Caki2 (cell line): ENCODE data around the gene GRIK4. TPM values are rescaled to one million over a fixed set of nuclear protein-coding genes. Genes with fewer than 3 reads are reported as not detected.

Source experiments
- DNase-seq: peaks from one replicate; pipeline ENCODE4 v3.0.0-alpha.2; 2015; ENCODE audit warnings: low read depth
- in situ Hi-C: cut with HindIII; loops from 2 replicates; pipeline ENCODE4 v1.10.0; 2016; ENCODE audit warnings: low sequenced_read_pairs, low pct_unique_long_range_greater_than_20kb, mixed read lengths
- total RNA-seq: library from RNA; depleted of rRNA; stranded (reverse); fragments of >200 nt; shearing (Covaris generic); gene quantifications from 2 replicates; pipeline ENCODE4 v1.2.3, GENCODE V29; 2014; ENCODE audit warnings: low replicate concordance

GRIK4 gene
- total RNA-seq, 1 experiment from 2014 or later: not detected

- in situ Hi-C loops: no loop called here
- DNase-seq: no peak
Observed at GRCh38 chr11:120817158-120817557, 305.6 kb downstream of the GRIK4 start.

DNA sequence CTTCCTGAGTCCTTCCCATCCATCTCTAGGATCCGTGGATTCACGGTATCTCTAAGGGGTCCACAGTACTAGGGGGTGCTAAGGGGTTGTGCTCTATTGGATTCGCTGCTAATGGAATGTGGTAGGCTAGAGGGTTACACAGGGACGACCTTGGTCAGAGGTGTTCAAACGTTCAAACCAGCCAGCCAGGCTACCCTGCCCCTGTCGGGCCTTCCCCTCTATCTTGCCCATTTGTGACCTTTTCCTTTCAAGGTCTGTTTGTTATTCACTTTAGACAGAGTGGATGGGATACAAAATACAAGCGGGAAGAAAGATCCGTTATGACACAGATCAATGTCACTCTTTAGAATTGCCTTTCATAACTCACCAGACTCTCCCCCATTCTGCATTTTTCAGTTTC lies 306.5 kb downstream of the GRIK4 start:
- DNase-seq: no peak
- in situ Hi-C loops: no loop called here

- no peak for DNase-seq
- in situ Hi-C loops: no loop called here
Observed at GRCh38 chr11:120819003-120819402, 307.5 kb downstream of the GRIK4 start.

- no peak for DNase-seq
- in situ Hi-C loops: no loop called here
Observed at GRCh38 chr11:120819437-120820365, 308.2 kb downstream of the GRIK4 start.

DNA sequence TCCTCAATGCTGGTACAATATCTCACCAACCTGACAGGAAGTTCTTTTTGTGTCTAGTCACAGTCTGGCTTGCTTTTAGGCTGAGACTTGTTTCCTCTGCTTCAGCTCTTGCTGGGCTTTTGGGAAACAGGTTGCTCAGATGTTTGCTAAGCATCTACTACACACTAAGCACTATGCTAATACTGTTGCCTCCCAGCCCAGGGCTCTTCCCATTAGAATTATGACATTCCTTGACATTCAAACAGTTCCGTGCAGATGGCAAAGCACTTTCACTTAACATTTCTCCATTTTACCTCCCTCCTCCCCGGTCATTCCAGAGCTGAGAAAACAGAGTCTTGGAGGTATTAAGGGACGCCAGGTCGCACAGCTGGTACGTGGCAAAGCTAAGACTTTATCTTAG lies 311.6 kb downstream of the GRIK4 start:
- DNase-seq: no peak
- in situ Hi-C loops: no loop called here

GRCh38 chr11:120824242-120824641 lies 312.7 kb downstream of the GRIK4 start:
- DNase-seq: no peak
- in situ Hi-C loops: no loop called here

DNA sequence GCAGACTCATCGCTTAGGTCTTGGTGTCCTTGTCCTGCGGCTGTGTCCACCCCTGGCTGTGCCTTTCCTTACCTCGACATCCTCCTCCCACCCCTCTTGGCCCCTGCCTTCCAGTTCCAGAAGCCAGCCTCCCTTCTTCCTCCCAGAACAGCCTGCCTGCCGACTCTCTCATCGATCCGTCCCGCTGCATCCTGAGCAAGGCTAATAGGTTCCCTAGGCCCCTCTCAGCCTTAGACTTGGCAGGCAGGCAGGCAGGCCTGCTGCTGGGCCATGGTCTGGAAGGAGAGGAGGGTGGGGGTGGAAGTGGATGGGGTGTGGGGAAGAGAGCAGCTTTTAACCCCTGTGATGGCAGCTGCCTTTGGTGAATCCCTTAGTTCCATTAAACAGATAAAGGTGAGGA lies 315.6 kb downstream of the GRIK4 start:
- DNase-seq: no peak
- in situ Hi-C loops: no loop called here

- no peak for DNase-seq
- in situ Hi-C loops: no loop called here
Observed at GRCh38 chr11:120827820-120828219, 316.3 kb downstream of the GRIK4 start.

GRCh38 chr11:120828847-120829246 lies 317.3 kb downstream of the GRIK4 start:
- in situ Hi-C loops: no loop called here
- no peak for DNase-seq

DNA sequence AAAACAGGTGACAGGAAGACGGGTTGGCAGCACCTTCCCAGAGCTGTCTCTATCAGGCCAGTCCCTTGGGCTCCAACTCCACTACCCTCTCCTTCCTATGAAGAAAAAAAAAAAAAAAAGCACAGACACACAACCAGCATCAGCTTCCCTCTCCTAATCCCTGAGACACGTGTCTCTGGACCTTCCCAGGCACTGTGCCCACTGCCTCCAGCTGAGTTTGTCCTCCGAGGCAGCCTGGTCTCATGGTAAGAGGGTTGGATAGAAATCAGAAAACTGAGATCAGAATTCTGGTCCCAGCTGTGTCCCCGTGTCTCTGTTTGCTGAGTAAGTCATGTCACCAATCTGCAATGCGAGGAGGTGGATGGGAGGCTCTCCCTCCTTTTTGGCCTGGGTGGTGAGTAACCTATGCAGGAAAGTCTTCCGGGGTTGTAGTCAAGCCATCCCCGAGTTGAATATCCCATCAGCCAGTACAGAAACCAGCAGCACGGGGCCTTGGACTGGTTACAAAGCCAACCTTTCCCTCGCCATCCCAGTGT lies 318.6 kb downstream of the GRIK4 start:
- in situ Hi-C loops: no loop called here
- DNase-seq: no peak

DNA sequence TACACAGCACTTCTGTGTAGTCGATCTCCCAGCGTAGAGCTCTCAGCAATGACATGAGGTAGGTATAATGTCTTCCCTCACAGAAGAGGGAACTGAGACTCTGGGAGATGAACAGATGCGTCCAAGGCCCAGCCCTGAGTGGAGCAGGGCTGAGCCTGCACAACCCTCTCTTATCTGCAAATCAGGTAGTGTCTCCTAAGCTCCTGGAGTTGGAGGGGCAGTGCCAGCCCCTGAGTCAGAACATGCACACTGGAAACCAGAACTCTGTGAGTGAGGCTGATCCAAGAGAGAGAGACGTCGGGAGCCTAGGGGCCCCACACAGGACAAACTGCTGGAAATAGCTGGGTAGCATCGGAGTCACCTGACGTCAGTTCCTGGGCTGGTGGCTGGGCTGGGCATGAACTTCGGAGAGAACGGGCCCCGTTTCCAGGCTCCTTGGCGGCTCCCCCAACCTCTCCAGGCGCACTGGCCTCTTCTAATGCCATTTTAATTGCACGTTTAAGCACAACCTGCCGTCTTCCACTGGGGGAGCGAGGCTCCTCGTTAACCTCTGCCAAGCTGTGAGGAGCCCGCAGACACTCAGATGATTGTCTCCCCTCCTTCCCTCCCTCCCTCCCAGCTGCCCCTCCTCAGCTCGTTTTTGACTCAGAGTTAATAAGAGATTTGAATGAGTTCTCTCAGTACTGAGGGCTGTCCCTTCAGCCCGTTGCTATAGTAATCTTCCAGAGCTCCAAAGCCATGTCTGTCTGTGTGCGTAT lies 321.1 kb downstream of the GRIK4 start:
- no peak for DNase-seq
- in situ Hi-C loops: no loop called here

DNA sequence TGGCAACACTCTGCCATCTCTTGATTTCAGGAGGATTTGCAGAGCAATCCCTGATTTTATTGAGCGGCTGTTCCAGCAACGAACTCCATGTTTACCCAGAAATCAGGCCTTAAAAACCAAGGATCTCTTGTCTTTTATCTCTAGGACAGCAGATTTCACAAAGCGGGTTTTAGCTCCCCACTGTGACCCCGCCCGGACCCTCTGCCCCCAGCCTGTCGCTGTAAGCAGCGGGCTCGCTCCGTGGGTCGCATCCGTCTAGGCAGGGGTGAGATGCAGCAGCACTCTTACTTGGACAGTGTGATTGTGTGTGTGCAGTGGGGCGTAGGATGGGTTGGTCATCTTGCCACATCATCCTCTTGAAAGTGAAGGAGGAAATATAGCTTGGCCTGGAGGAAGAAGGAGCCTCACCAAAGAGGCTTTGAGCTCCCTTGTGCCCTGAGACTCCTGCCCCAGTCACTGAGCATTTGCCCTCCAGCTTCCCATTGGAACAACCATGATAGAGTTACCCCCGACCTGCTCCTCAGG lies 323.2 kb downstream of the GRIK4 start:
- in situ Hi-C loops: no loop called here
- DNase-seq: peak; percentile 55

DNA sequence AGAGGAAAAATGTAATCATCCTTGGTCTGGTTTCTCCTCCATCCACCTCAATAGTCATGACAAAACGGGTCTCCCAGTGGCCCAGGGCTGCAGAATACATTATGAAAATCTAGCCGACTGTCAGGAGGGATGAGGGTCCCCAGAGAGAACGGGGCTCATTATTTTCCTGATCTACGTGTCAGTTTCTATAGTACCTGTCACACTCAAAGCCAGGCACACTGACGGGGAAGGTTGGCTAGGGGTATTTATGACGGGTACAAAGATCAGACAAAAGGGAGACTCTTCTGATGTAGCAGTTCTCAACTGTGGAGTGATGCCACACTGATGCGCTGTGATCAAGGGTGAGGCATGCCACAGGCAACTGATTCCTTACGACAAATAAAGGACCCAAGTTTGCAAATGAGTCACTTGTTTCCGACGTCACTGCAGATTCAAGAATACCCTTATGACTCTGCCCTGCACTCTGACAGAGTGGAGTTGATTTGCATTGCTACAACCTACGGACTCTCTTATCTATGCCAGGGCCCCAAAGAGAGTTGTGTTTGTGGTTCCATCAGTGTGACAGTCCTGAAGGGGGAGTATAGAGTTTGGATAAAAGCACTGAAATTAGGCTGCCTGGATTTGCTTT lies 324.2 kb downstream of the GRIK4 start:
- in situ Hi-C loops: no loop called here

DNA sequence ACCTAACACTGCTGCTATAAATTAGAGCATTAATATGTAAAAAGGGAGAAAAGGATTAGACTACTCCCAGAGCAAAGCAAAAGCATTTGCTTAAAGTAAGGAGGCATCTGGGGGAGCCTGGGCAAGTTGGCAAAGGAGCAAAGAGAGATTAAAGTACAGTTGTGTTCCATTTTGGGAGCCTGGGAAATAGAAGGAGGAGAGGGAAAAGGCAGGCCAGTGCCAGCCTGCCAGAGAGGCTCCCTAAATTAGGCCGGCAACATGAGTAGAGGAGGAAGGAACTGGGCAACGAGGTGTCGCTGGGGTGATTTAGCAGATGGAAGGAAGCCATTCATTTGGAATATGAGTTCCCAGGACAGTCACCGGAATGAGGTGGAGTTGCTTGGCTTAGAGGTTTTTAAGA lies 326.1 kb downstream of the GRIK4 start:
- in situ Hi-C loops: no loop called here

More for the DNA sequence above, 324.2 kb downstream of the GRIK4 start:
- peak; percentile 52 for DNase-seq

DNA sequence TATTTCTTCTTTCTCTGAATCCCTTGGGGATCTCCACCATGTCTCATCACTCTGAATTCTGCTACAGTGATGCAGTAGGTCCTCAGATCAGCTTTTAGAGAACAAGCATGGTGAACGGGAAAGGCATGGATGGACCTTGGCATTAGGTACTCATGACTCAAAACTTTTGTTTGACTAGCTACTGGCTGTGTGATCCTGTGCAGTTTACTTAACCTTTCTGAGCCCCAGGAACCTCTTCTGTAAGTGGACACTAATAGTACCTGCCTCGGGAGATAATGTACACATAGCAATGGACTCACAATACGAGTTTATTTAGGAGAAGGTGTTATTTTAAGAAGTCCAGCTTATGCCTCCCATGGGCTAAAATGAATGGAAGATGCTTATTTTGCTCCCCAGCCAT lies 327.7 kb downstream of the GRIK4 start:
- no peak for DNase-seq
- in situ Hi-C loops: no loop called here

More for the DNA sequence above, 326.1 kb downstream of the GRIK4 start:
- DNase-seq: no peak

- in situ Hi-C loops: no loop called here
Observed at GRCh38 chr11:120839846-120840402, 328.4 kb downstream of the GRIK4 start.

GRCh38 chr11:120840661-120841060 lies 329.1 kb downstream of the GRIK4 start:
- DNase-seq: no peak
- in situ Hi-C loops: no loop called here

More at GRCh38 chr11:120839846-120840402, 328.4 kb downstream of the GRIK4 start:
- DNase-seq: no peak

DNA sequence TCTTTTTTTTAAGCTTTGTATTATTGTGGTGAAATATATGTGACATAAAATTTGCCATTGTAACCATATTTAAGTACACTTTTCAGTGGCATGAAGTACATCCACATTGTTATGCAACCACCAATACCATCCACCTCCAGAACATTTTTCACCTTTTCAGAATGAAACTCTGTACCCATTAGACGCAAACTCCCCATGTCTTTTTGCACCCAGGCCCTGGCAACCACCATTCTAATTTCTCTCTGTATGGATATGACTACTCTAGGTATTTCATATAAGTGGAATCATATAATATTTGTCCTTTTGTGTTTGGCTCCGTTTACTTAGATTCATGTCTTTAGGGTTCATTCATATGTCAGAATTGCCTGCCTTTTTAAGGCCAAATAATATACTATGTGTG lies 329.5 kb downstream of the GRIK4 start:
- in situ Hi-C loops: no loop called here
- no peak for DNase-seq
